Skeletal muscle tissue (tissue), 5 donors: Measurements from ENCODE around the gene NHLRC4. TPM values are rescaled to one million over a fixed set of nuclear protein-coding genes. Genes with fewer than 3 reads are reported as not detected.
A peak's percentile ranks its signal among the peaks of the same experiment; 100 is the strongest.

ENCODE experiments used
- H3K27ac ChIP-seq: one replicate; pipeline ENCODE4 v1.7.0; 2013; ENCODE audit warnings: mild to moderate bottlenecking, low read depth, low read length, inconsistent platforms
- H3K27me3 ChIP-seq, 3 donors: one replicate each; pipeline ENCODE4 v1.7.0; 2013; ENCODE audit warnings: low read length in 3 of 3; ENCODE audit not compliant: control insufficient read depth in 3 of 3, insufficient read depth in 3 of 3
- H3K36me3 ChIP-seq, 3 donors: one replicate each; pipeline ENCODE4 v1.7.0; 2013; ENCODE audit warnings: low read length in 3 of 3; ENCODE audit not compliant: control insufficient read depth in 3 of 3, insufficient read depth in 3 of 3
- H3K4me1 ChIP-seq, 3 donors: one replicate each; pipeline ENCODE4 v1.7.0; 2013; ENCODE audit warnings: low read length in 3 of 3, mild to moderate bottlenecking in 3 of 3; ENCODE audit not compliant: control insufficient read depth in 3 of 3, insufficient read depth in 3 of 3
- H3K4me3 ChIP-seq, 3 donors: one replicate each; pipeline ENCODE4 v1.7.0; 2013; ENCODE audit warnings: low read length in 3 of 3
- H3K9ac ChIP-seq, 3 donors: one replicate each; pipeline ENCODE4 v1.7.0; 2013; ENCODE audit warnings: low read length in 3 of 3, mild to moderate bottlenecking in 3 of 3, moderate library complexity in 2 of 3, low read depth in 1 of 3
- H3K9me3 ChIP-seq, 3 donors: one replicate each; pipeline ENCODE4 v1.7.0; 2013; ENCODE audit warnings: low read length in 3 of 3; ENCODE audit not compliant: control insufficient read depth in 3 of 3
- small RNA-seq: library from RNA; depleted of rRNA; stranded (forward); fragments of <200 nt; gene quantifications from one replicate; pipeline ENCODE3, GENCODE V24; 2014
- total RNA-seq: library from RNA; depleted of rRNA; stranded (reverse); fragments of >200 nt; gene quantifications from one replicate; pipeline ENCODE4 v1.2.3, GENCODE V29; 2014
- donor health status: Osteomylitis.

The NHLRC4 gene
- total RNA-seq, 1 donor from 2014 or later = 1.6 TPM

DNA sequence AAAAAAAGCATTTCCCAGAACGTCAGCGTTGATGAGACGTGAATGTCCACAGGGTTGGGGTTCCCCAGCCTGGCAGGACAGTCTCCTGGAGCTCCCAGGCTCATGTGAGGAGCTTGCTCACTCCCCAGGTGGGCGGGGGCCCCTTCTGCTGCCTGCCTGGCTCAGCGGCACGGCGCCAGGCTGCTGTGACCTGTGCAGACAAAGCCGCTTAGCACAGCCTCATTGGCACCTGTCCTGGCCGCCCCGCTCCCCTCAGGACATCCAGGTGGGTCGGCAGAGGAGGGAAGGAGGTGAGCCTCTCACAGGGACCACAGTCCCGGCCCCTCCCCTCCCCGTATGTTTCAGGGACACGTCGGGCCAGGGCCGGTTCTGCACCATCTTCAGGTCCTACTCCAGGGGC, 51.0 kb downstream of the NHLRC4 start:
- Histone ChIP-seq H3K27ac (no peak overlapping the region), H3K27me3 (no peaks in the 10 kb centered on the region), H3K4me1 (peaks cover 0 to 4% (median 3%) of the 10 kb centered on the region in 3 donors), H3K4me3 (no peak overlapping the region), H3K9ac (no peak overlapping the region), H3K36me3 (peaks cover 6 to 11% (median 10%) of the 10 kb centered on the region in 3 donors), H3K9me3 (peaks cover 0 to 2% (median 0%) of the 10 kb centered on the region in 3 donors)

Small RNA genes lying within 50 kb of the gene (small RNA-seq; reads per million reads assigned to genes)
- gene MIR3176 (1.0 reads per million, percentile 79 among the genes with 10 or more reads in this experiment), gene MIR5587 (0.07 reads per million), gene Z98883.1 (not detected)

Other genes with a start within 250 kb of the NHLRC4 start
- 8.9 TPM for gene AXIN1, start 214.3 kb upstream of the NHLRC4 start, total RNA-seq
- 43.3 TPM for gene MRPL28, start 196.5 kb upstream of the NHLRC4 start, total RNA-seq
- 11.0 TPM for gene PGAP6, start 185.0 kb upstream of the NHLRC4 start, total RNA-seq
- gene NME4, start 169.8 kb upstream of the NHLRC4 start, total RNA-seq = 21.4 TPM
- gene DECR2, start 165.1 kb upstream of the NHLRC4 start, total RNA-seq = 2.6 TPM
- gene RAB11FIP3, start 141.4 kb upstream of the NHLRC4 start, total RNA-seq = 5.2 TPM
- gene CAPN15, start 39.3 kb upstream of the NHLRC4 start, total RNA-seq = 9.9 TPM
- gene PRR35, start 6.6 kb upstream of the NHLRC4 start, total RNA-seq = not detected
- gene PIGQ, start 3.0 kb downstream of the NHLRC4 start, total RNA-seq = 11.0 TPM
- 5.7 TPM for gene RAB40C, start 23.1 kb downstream of the NHLRC4 start, total RNA-seq
- 0.52 TPM for gene WFIKKN1, start 64.0 kb downstream of the NHLRC4 start, total RNA-seq
- 32.4 TPM for gene METTL26, start 69.3 kb downstream of the NHLRC4 start, total RNA-seq
- gene MCRIP2, start 74.8 kb downstream of the NHLRC4 start, total RNA-seq = 20.4 TPM
- 6.3 TPM for gene WDR90, start 82.4 kb downstream of the NHLRC4 start, total RNA-seq
- 14.1 TPM for gene RHOT2, start 101.1 kb downstream of the NHLRC4 start, total RNA-seq
- under 0.01 TPM for gene RHBDL1, start 108.7 kb downstream of the NHLRC4 start, total RNA-seq
- gene STUB1, start 113.4 kb downstream of the NHLRC4 start, total RNA-seq = 87.7 TPM
- gene JMJD8, start 117.3 kb downstream of the NHLRC4 start, total RNA-seq = 13.0 TPM
- gene WDR24, start 123.4 kb downstream of the NHLRC4 start, total RNA-seq = 2.1 TPM
- gene FBXL16, start 138.8 kb downstream of the NHLRC4 start, total RNA-seq = not detected
- 18.3 TPM for gene METRN, start 148.1 kb downstream of the NHLRC4 start, total RNA-seq
- gene ANTKMT, start 154.1 kb downstream of the NHLRC4 start, total RNA-seq = 12.0 TPM
- not detected for gene CCDC78, start 159.4 kb downstream of the NHLRC4 start, total RNA-seq
- 1.0 TPM for gene HAGHL, start 160.1 kb downstream of the NHLRC4 start, total RNA-seq
- gene CIAO3, start 174.0 kb downstream of the NHLRC4 start, total RNA-seq = 43.3 TPM
- 1.0 TPM for gene MSLN, start 193.7 kb downstream of the NHLRC4 start, total RNA-seq
- 8.9 TPM for gene RPUSD1, start 221.4 kb downstream of the NHLRC4 start, total RNA-seq
- gene CHTF18, start 221.6 kb downstream of the NHLRC4 start, total RNA-seq = 4.2 TPM
- not detected for gene GNG13, start 233.7 kb downstream of the NHLRC4 start, total RNA-seq